Heart left ventricle (tissue), 16 donors: Measurements from ENCODE around the gene TMEM143. TPM values are rescaled to one million over a fixed set of nuclear protein-coding genes. Genes with fewer than 3 reads are reported as not detected.
A peak's percentile ranks its signal among the peaks of the same experiment; 100 is the strongest.
"Not testable (repeated sequence)": the region's sequence is repeated elsewhere in the genome, so short reads cannot be mapped to it uniquely, and the experiment has no call there.

Source experiments
- ATAC-seq, 4 donors: fragments of 200-7000 bp; cut with Tn5 transposase; one replicate each; pipeline ENCODE4 v1.9.1; 2020 to 2022; ENCODE audit warnings: moderate library complexity in 4 of 4, mild to moderate bottlenecking in 3 of 4, moderate number of reproducible peaks in 1 of 4
- DNase-seq, 5 donors: peaks; one replicate each; pipeline ENCODE4 v3.0.0-alpha.2; 2020
- H3K27ac ChIP-seq, 12 donors: fragments of 200-600 bp; sonication (generic) in 4 of 12; one replicate each; pipeline versions ENCODE4 v1.5.0 to v1.8.0; 2016 to 2022; ENCODE audit warnings: mild to moderate bottlenecking in 2 of 12
- H3K27me3 ChIP-seq, 9 donors: fragments of 200-600 bp; sonication (generic) in 2 of 9; one replicate each; pipeline versions ENCODE4 v1.5.1 to v1.8.0; 2016 to 2022; ENCODE audit warnings: mild to moderate bottlenecking in 3 of 9
- H3K36me3 ChIP-seq, 9 donors: fragments of 200-600 bp; sonication (generic) in 2 of 9; one replicate each; pipeline versions ENCODE4 v1.5.0 to v1.8.0; 2018 to 2022; ENCODE audit warnings: mild to moderate bottlenecking in 2 of 9
- H3K4me1 ChIP-seq, 12 donors: fragments of 200-600 bp; sonication (generic) in 4 of 12; one replicate each; pipeline versions ENCODE4 v1.5.0 to v1.8.0; 2016 to 2022; ENCODE audit warnings: mild to moderate bottlenecking in 3 of 12
- H3K4me3 ChIP-seq, 12 donors: fragments of 200-600 bp; sonication (generic) in 4 of 12; one replicate each; pipeline versions ENCODE4 v1.5.0 to v1.8.0; 2017 to 2022; ENCODE audit warnings: mild to moderate bottlenecking in 9 of 12, moderate library complexity in 4 of 12
- H3K9me3 ChIP-seq, 12 donors: fragments of 200-600 bp; sonication (generic) in 4 of 12; one replicate each; pipeline versions ENCODE4 v1.5.0 to v1.8.0; 2016 to 2022; ENCODE audit warnings: mild to moderate bottlenecking in 1 of 12
- POLR2A ChIP-seq, 2 donors: fragments of 450-650 bp; IDR thresholded peaks; one replicate each; pipeline ENCODE4 v1.6.1; 2017; ENCODE audit warnings: antibody characterized with exemption in 2 of 2, mild to moderate bottlenecking in 2 of 2, moderate library complexity in 2 of 2
- WGBS, 4 donors: extraction: QIAGEN DNeasy Blood & Tissue Kit in 2 of 4; methylation state at CpG; one replicate each; pipeline versions ENCODE4 v1.1.5 to v1.1.7; 2013 to 2018; 5-methylcytosine and 5-hydroxymethylcytosine counted together
- intact Hi-C, 10 donors: fragments of 100-400 bp; cut with DNase I; formaldehyde crosslinking; loops; one replicate each; pipeline versions ENCODE4 v1.11.1 to v1.14.2; 2022
- polyA plus RNA-seq, 2 donors: library from polyadenylated mRNA; stranded (reverse); fragments of 200-250 nt; gene quantifications; one replicate each; pipeline ENCODE4 v1.2.3, GENCODE V29; 2013
- total RNA-seq, 9 donors: library from RNA; depleted of rRNA in 2 of 9; stranded (reverse); fragments of >200 nt in 2 of 9; fragmentation: NEBNext Ultra II Directional in 3 of 9; extraction: Animal tissue kit (Norgen Biotek cat#: 25700) in 3 of 9; gene quantifications; one replicate each; pipeline versions ENCODE4 v1.1.0 to v1.2.4, GENCODE V29; 2016 to 2023
- TF ChIP-seq, protein P1 (sequence below), 12 donors: fragments of 200-600 bp; sonication (generic) in 4 of 12; IDR thresholded peaks; one replicate each; pipeline versions ENCODE4 v1.5.0 to v1.8.0; 2018 to 2022; ENCODE audit warnings: antibody characterized with exemption in 12 of 12, mild to moderate bottlenecking in 5 of 12
- donor health status: ischemic (EF 13 %, LVEDD 7.1; RV severe dilation, severe dysfunction).
- donor health status: healthy with polysubstance abuse.
- donor health status: DM: no; HTN: yes; CAD: no.
- donor health status: DM: no; HTN: no; CAD: no.
- donor health status: ischemic (EF 25% LVEDD 6.9; RV normal size, moderate dysfunction).
- donor health status: ischemic (EF 25% LVEDD 5.7; RV mildly dilated, moderate dysfunction).
- donor health status: healthy.
- donor health status: DM: yes; HTN: yes; CAD: no.
- donor health status: ischemic (EF 35%, LVEDD 5.7; RV mildly dilated, moderate dysfunction).
- donor health status: nonischemic (EF 11% LVEDD 7.7; RV severe dilation, severe dysfunction).
- donor health status: DM: yes; HTN: yes; CAD: no.
- donor health status: PGD.
- donor health status: ischemic (EF 29% LVEDD 5.4; RV normal size, mild dysfunction).
- donor health status: nonischemic (EF 23%, LVEDD 6.1; RV moderate dilation, normal function).

TMEM143 gene
- total and polyA plus RNA-seq, 11 donors: 12.9 to 96.1 (median 63.5) TPM

DNA sequence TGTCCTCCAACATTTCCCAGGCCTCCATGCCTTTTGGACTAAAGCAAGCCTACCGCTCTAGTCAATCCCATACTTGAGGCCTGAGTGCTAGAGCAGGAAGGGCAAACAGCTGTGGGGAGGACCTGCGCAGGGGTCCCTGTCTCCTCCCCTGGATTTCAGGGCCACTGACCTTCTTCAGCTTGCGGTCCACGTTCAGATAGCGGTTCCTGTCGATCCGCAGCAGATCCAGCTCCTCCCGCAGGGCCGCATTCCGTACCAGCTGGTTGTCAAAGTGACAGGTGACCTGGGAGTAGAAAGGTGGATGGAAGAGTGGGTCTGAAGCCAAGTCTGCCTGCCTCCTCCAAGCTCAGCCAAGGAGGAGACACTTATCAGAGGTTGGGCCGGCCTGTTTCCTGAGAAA, 52.4 kb downstream of the TMEM143 start:
- 96 to 100% (median 97%) methylated on average over 11 of the region's 11 CpGs for WGBS, 4 donors
- Histone ChIP-seq H3K36me3 (no peaks in the 10 kb centered on the region), H3K27me3 (no peaks in the 10 kb centered on the region), H3K27ac (peak overlapping the region in 4 of 12 donors; percentile 65 to 68 (median 66)), H3K4me1 (peaks cover 0 to 26% (median 15%) of the 10 kb centered on the region in 12 donors), H3K9me3 (no peaks in the 10 kb centered on the region), H3K4me3 (no peak overlapping the region)
- no peak for DNase-seq
- ATAC-seq: no peak
- intact Hi-C loops: loop anchor here in 4 of 10 donors (10.0 kb wide), 1 partner anchor 273 kb away; no protein-coding TSS in a partner anchor
- TF ChIP-seq, protein P1, sequence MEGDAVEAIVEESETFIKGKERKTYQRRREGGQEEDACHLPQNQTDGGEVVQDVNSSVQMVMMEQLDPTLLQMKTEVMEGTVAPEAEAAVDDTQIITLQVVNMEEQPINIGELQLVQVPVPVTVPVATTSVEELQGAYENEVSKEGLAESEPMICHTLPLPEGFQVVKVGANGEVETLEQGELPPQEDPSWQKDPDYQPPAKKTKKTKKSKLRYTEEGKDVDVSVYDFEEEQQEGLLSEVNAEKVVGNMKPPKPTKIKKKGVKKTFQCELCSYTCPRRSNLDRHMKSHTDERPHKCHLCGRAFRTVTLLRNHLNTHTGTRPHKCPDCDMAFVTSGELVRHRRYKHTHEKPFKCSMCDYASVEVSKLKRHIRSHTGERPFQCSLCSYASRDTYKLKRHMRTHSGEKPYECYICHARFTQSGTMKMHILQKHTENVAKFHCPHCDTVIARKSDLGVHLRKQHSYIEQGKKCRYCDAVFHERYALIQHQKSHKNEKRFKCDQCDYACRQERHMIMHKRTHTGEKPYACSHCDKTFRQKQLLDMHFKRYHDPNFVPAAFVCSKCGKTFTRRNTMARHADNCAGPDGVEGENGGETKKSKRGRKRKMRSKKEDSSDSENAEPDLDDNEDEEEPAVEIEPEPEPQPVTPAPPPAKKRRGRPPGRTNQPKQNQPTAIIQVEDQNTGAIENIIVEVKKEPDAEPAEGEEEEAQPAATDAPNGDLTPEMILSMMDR (IDR thresholded peaks at IDR 0.05): no peak
- TF ChIP-seq POLR2A (IDR thresholded peaks at IDR 0.05): no peak

DNA sequence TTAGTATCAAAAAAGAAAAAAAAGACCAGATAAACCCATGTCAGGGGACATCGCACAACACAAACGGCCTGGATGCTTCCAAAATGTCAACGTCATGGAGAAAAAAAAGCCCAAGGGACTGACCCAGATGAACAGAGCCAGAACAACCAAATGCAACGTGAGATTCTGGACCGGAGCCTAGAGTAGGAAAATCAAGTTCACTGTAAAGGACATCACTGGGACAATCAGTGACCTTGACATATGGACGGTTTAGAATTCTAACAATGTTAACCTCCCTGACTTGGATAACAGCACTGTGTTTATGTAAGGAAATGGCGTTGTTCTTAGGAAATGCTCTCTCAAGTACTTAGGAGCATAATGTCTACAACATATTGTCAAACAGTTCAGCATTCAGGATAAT, 53.5 kb downstream of the TMEM143 start:
- TF ChIP-seq, protein P1 (IDR thresholded peaks at IDR 0.05): no peak
- TF ChIP-seq POLR2A (IDR thresholded peaks at IDR 0.05): no peak
- WGBS, 4 donors: 19 to 31% (median 28%) methylated on average over 7 of the region's 7 CpGs
- H3K27me3 ChIP-seq: no peaks in the 10 kb centered on the region
- peaks cover 0 to 26% (median 15%) of the 10 kb centered on the region in 12 donors for H3K4me1 ChIP-seq
- no peak overlapping the region for H3K4me3 ChIP-seq
- ATAC-seq: peak; percentile 38 to 85 (median 65)
- no peaks in the 10 kb centered on the region for H3K36me3 ChIP-seq
- peak overlapping the region in 10 of 12 donors; percentile 53 to 76 (median 67) for H3K27ac ChIP-seq
- intact Hi-C loops: loop anchor here in 4 of 10 donors (10.0 kb wide), 1 partner anchor 275 kb away; no protein-coding TSS in a partner anchor
- DNase-seq: peak in 2 of 5 donors; percentile 52 to 60
- no peaks in the 10 kb centered on the region for H3K9me3 ChIP-seq

DNA sequence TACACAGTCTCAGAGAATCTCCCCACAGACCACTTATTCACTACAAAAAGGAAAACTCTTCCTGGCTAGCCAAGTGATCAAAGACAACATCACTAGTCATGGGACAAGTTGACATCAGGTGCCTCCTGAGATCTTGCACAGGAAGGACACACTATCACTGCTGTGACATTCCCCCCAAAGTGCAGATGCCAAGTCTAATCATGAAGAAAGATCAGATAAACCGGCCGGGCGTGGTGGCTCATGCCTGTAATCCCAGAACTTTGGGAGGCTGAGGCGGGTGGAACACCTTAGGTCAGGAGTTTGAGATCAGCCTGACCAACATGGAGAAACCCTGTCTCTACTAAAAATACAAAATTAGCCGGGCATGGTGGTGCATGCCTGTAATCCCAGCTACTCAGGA, 54.0 kb downstream of the TMEM143 start:
- Histone ChIP-seq H3K4me1 (peaks cover 0 to 26% (median 15%) of the 10 kb centered on the region in 12 donors), H3K27ac (peak overlapping the region in 10 of 12 donors; percentile 53 to 76 (median 67))
- H3K27me3 ChIP-seq, H3K36me3 ChIP-seq, H3K4me3 ChIP-seq, DNase-seq, H3K9me3 ChIP-seq: not testable (repeated sequence)
- ATAC-seq: peak in 1 of 4 donors; percentile 18
- TF ChIP-seq, protein P1 (IDR thresholded peaks at IDR 0.05): peak in 1 of 12 donors; percentile 1
- intact Hi-C loops: loop anchor here in 5 of 10 donors (5.0 to 10.0 kb wide), 2 partner anchors 37 to 275 kb away; partner anchors contain the start of gene ZNF114 (in 1 of the 5)
- 47 to 65% (median 57%) methylated on average over 5 of the region's 5 CpGs for WGBS, 4 donors

DNA sequence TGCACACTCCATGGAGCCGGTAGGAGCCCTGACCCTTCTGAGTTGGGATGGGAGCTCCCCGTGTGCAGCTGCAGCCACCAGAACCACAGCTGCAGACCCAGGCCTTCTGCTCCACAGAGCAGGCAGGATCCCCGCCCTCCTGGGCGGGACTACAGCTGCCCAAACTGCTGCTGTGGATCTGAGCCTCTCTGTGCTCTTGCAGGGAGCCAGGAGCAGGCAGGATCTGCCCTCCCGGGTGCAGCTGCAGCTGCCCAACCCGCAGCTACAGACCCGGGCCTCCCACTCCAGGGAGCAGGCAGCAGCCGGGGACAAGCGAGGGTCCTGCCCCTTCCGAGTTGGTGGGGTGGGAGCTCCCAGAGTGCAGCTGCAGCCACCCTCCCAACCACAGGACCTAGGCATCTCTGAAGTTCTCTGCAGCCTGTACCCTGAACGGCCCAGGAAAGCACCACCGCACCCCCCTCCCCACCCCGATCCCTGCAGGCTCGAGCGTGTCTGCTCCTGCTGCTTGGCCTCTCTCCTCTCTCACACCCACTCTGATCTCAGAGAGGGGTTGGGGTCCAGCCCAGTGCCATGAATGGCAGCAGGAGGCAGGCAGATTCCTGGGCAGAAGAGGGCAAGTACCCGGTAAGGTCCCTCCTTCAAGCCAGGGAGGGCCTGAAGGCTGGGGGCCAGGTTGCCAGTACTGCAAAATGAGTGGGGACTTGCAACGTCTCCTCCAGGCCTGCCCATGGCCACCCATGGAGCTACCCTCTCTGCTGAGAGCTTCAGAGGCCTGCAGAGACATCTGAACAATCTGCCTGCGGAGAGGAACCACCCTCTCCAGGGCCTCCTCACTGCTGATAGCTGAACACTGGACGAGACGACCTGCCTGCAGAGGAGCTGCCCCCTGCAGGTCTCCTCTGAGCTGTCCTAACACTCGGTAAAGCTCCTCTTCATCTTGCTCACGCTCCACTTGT, 54.8 kb downstream of the TMEM143 start:
- peak in 3 of 4 donors; percentile 23 to 55 (median 31) for ATAC-seq

More for the DNA sequence above, 54.8 kb downstream of the TMEM143 start:
- Histone ChIP-seq H3K36me3 (no peaks in the 10 kb centered on the region), H3K4me1 (peaks cover 0 to 26% (median 15%) of the 10 kb centered on the region in 12 donors), H3K27ac (peak overlapping the region in 7 of 12 donors; percentile 55 to 71 (median 67)), H3K9me3 (no peaks in the 10 kb centered on the region), H3K4me3 (no peak overlapping the region), H3K27me3 (no peaks in the 10 kb centered on the region)
- intact Hi-C loops: loop anchor here in 1 of 10 donors (5.0 kb wide), 1 partner anchor 37 kb away; the partner anchor contains the start of gene ZNF114
- no peak for DNase-seq
- 60 to 76% (median 63%) methylated on average over 20 to 22 of the region's 22 CpGs for WGBS, 4 donors
- TF ChIP-seq, protein P1 (IDR thresholded peaks at IDR 0.05): peak in 6 of 12 donors; percentile 10 to 26 (median 15)
- no peak for TF ChIP-seq POLR2A (IDR thresholded peaks at IDR 0.05)
